HEK293 (cell line): ENCODE measurements around the gene PCID2.

Experiments
- CTCF ChIA-PET: fragments of 350-600 bp; formaldehyde crosslinking; extraction: SDS; loops from one replicate; lab custom pipeline; 2021; ENCODE audit warnings: antibody characterized with exemption; lab: Yijun Ruan, JAX
- POLR2A ChIA-PET: fragments of 300-600 bp; formaldehyde crosslinking; extraction: SDS; loops from one replicate; lab custom pipeline; 2020; ENCODE audit warnings: antibody characterized with exemption, inconsistent platforms; lab: Yijun Ruan, JAX
- H3K27ac ChIP-seq: fragments of 200-500 bp; sonication (Bioruptor generic); 2 replicates; pipeline ENCODE4 v1.5.1; 2014; ENCODE audit warnings: low read depth, low read length, control low read depth, inconsistent platforms; ENCODE audit errors: extremely low read depth
- H3K36me3 ChIP-seq, 2 experiments: fragments of 200-500 bp in 1 of 2; sonication (Bioruptor generic) in 1 of 2; 1 replicate in 1 of 2; 2 replicates in 1 of 2; pipeline ENCODE4 v1.5.1; 2014 to 2017; ENCODE audit warnings: inconsistent platforms in 2 of 2, low read length in 2 of 2; ENCODE audit not compliant: control insufficient read depth in 2 of 2, insufficient read depth in 1 of 2
- H3K4me1 ChIP-seq: fragments of 200-500 bp; sonication (Bioruptor generic); 2 replicates; pipeline ENCODE4 v1.5.1; 2014; ENCODE audit warnings: mild to moderate bottlenecking, low read length, inconsistent platforms; ENCODE audit not compliant: control insufficient read depth, insufficient read depth
- H3K4me3 ChIP-seq: 2 replicates; pipeline ENCODE4 v1.5.1; 2011; ENCODE audit warnings: low read depth, mild to moderate bottlenecking, control low read depth, low read length, moderate library complexity
- H3K9me3 ChIP-seq: fragments of 200-500 bp; sonication (Bioruptor generic); 2 replicates; pipeline ENCODE4 v1.5.1; 2014; ENCODE audit warnings: low read depth, low read length, inconsistent platforms; ENCODE audit not compliant: control insufficient read depth, insufficient read depth
- ATF2 ChIP-seq: fragments of 450-650 bp; formaldehyde crosslinking; IDR thresholded peaks from 2 replicates; pipeline ENCODE4 v1.5.1; 2016; ENCODE audit warnings: missing biosample characterization, missing genetic modification characterization, low read depth
- FEZF1 ChIP-seq: fragments of 450-650 bp; formaldehyde crosslinking; IDR thresholded peaks from 2 replicates; pipeline ENCODE4 v1.5.1; 2016; ENCODE audit warnings: missing biosample characterization, missing genetic modification characterization
- HOXA7 ChIP-seq: sonication (generic); formaldehyde crosslinking; IDR thresholded peaks from 2 replicates; pipeline ENCODE4 v1.8.1; 2022; ENCODE audit warnings: missing genetic modification reagents, borderline replicate concordance
- HOXC10 ChIP-seq: sonication (generic); formaldehyde crosslinking; IDR thresholded peaks from 2 replicates; pipeline ENCODE4 v1.8.1; 2023; ENCODE audit warnings: mild to moderate bottlenecking, missing genetic modification reagents
- HOXD13 ChIP-seq: sonication (generic); formaldehyde crosslinking; IDR thresholded peaks from 2 replicates; pipeline ENCODE4 v1.8.0; 2022; ENCODE audit warnings: missing genetic modification reagents, borderline replicate concordance
- IKZF3 ChIP-seq: fragments of 450-650 bp; IDR thresholded peaks from 2 replicates; pipeline ENCODE4 v1.5.0; 2018; ENCODE audit warnings: missing biosample characterization, mild to moderate bottlenecking, missing genetic modification characterization, moderate library complexity
- KLF7 ChIP-seq: fragments of 450-650 bp; formaldehyde crosslinking; IDR thresholded peaks from 2 replicates; pipeline ENCODE4 v1.5.1; 2016; ENCODE audit warnings: missing biosample characterization, missing genetic modification characterization, borderline replicate concordance
- PRDM4 ChIP-seq: fragments of 450-650 bp; formaldehyde crosslinking; IDR thresholded peaks from 2 replicates; pipeline ENCODE4 v1.5.1; 2017; ENCODE audit warnings: missing biosample characterization, missing genetic modification characterization
- TRIM28 ChIP-seq: IDR thresholded peaks from 2 replicates; pipeline ENCODE4 v1.6.1; 2011; ENCODE audit warnings: low read length, control low read depth, borderline replicate concordance
- ZBTB10 ChIP-seq: fragments of 450-650 bp; formaldehyde crosslinking; IDR thresholded peaks from 2 replicates; pipeline ENCODE4 v1.5.1; 2016; ENCODE audit warnings: missing biosample characterization, missing genetic modification characterization
- ZEB2 ChIP-seq: fragments of 450-650 bp; formaldehyde crosslinking; IDR thresholded peaks from 2 replicates; pipeline ENCODE4 v1.5.1; 2016; ENCODE audit warnings: missing biosample characterization, missing genetic modification characterization
- ZNF114 ChIP-seq: fragments of 450-650 bp; formaldehyde crosslinking; IDR thresholded peaks from 2 replicates; pipeline ENCODE4 v1.5.0; 2017; ENCODE audit warnings: missing biosample characterization, missing genetic modification characterization
- ZNF23 ChIP-seq: fragments of 450-650 bp; formaldehyde crosslinking; IDR thresholded peaks from 2 replicates; pipeline ENCODE4 v1.5.1; 2016; ENCODE audit warnings: missing biosample characterization, missing genetic modification characterization, borderline replicate concordance
- ZNF600 ChIP-seq: fragments of 450-650 bp; formaldehyde crosslinking; IDR thresholded peaks from 2 replicates; pipeline ENCODE4 v1.5.1; 2016; ENCODE audit warnings: missing biosample characterization, missing genetic modification characterization
- ZNF701 ChIP-seq: fragments of 450-650 bp; formaldehyde crosslinking; IDR thresholded peaks from 2 replicates; pipeline ENCODE4 v1.5.1; 2016; ENCODE audit warnings: missing biosample characterization, missing genetic modification characterization
- ZSCAN18 ChIP-seq: fragments of 450-650 bp; formaldehyde crosslinking; IDR thresholded peaks from 2 replicates; pipeline ENCODE4 v1.5.1; 2016; ENCODE audit warnings: missing biosample characterization, missing genetic modification characterization
- ZSCAN23 ChIP-seq: fragments of 450-650 bp; formaldehyde crosslinking; IDR thresholded peaks from 2 replicates; pipeline ENCODE4 v1.5.1; 2016; ENCODE audit warnings: missing biosample characterization, missing genetic modification characterization
- TF ChIP-seq, protein P1 (sequence below): fragments of 450-650 bp; IDR thresholded peaks from 2 replicates; pipeline ENCODE4 v1.5.1; 2018; ENCODE audit warnings: missing biosample characterization, mild to moderate bottlenecking, missing genetic modification characterization
- TF ChIP-seq, protein P2 (sequence below): fragments of 450-650 bp; formaldehyde crosslinking; optimal IDR thresholded peaks from 2 replicates; pipeline ENCODE3; 2016; ENCODE audit warnings: missing biosample characterization, mild to moderate bottlenecking, missing genetic modification characterization
- TF ChIP-seq, protein P3 (sequence below): fragments of 450-650 bp; formaldehyde crosslinking; IDR thresholded peaks from 2 replicates; pipeline ENCODE4 v1.5.1; 2016; ENCODE audit warnings: missing biosample characterization, missing genetic modification characterization
- TF ChIP-seq, protein P4 (sequence below): fragments of 450-650 bp; formaldehyde crosslinking; IDR thresholded peaks from 2 replicates; pipeline ENCODE4 v1.5.1; 2016; ENCODE audit warnings: missing biosample characterization, missing genetic modification characterization

Gene PCID2

GRCh38 chr13:113216254-113217048, 8.0 kb upstream of the PCID2 start (continued):
- TF ChIP-seq ZNF114 (tag by site-specific recombination) (no peak), HOXD13 (CRISPR knock-in tag) (no peak)
- TF ChIP-seq, protein P1, sequence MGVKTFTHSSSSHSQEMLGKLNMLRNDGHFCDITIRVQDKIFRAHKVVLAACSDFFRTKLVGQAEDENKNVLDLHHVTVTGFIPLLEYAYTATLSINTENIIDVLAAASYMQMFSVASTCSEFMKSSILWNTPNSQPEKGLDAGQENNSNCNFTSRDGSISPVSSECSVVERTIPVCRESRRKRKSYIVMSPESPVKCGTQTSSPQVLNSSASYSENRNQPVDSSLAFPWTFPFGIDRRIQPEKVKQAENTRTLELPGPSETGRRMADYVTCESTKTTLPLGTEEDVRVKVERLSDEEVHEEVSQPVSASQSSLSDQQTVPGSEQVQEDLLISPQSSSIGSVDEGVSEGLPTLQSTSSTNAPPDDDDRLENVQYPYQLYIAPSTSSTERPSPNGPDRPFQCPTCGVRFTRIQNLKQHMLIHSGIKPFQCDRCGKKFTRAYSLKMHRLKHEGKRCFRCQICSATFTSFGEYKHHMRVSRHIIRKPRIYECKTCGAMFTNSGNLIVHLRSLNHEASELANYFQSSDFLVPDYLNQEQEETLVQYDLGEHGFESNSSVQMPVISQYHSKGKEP = no peak
- TF ChIP-seq, protein P2, sequence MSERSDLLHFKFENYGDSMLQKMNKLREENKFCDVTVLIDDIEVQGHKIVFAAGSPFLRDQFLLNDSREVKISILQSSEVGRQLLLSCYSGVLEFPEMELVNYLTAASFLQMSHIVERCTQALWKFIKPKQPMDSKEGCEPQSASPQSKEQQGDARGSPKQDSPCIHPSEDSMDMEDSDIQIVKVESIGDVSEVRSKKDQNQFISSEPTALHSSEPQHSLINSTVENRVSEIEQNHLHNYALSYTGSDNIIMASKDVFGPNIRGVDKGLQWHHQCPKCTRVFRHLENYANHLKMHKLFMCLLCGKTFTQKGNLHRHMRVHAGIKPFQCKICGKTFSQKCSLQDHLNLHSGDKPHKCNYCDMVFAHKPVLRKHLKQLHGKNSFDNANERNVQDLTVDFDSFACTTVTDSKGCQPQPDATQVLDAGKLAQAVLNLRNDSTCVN = no peak

DNA sequence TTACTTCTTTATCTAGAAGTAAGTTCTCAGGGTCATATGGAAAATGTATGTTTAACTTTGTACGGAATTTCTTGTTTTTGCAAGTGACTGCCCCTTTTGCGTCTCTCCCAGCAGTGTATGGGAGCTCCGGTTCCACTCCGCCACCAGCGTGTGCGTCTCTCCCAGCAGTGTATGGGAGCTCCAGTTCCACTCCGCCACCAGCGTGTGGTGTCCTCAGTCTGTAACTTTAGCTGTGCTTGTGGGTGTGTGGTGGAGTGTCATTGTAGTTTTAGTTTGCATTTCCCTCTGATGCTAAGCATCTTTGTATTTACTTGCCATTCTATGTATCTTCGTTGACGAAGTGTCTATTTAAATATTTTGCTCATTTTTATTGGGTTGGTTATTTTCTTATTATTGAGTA, 3.3 kb upstream of the PCID2 start:
- H3K4me1 ChIP-seq = peaks cover 6% of the 10 kb centered on the region
- TF ChIP-seq ATF2 (tag by site-specific recombination) (no peak), ZSCAN18 (no peak), HOXC10 (CRISPR knock-in tag) (no peak), ZNF600 (tag by site-specific recombination) (no peak), IKZF3 (tag by site-specific recombination) (no peak), ZSCAN23 (tag by site-specific recombination) (no peak), ZEB2 (tag by site-specific recombination) (no peak), KLF7 (tag by site-specific recombination) (no peak), ZNF701 (tag by site-specific recombination) (no peak), PRDM4 (tag by site-specific recombination) (no peak), HOXA7 (CRISPR knock-in tag) (no peak), FEZF1 (tag by site-specific recombination) (no peak), ZBTB10 (tag by site-specific recombination) (no peak), TRIM28 (no peak), ZNF23 (tag by site-specific recombination) (no peak)
- TF ChIP-seq, protein P3, sequence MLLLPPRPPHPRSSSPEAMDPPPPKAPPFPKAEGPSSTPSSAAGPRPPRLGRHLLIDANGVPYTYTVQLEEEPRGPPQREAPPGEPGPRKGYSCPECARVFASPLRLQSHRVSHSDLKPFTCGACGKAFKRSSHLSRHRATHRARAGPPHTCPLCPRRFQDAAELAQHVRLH (tag by site-specific recombination) = no peak
- TF ChIP-seq, protein P4, sequence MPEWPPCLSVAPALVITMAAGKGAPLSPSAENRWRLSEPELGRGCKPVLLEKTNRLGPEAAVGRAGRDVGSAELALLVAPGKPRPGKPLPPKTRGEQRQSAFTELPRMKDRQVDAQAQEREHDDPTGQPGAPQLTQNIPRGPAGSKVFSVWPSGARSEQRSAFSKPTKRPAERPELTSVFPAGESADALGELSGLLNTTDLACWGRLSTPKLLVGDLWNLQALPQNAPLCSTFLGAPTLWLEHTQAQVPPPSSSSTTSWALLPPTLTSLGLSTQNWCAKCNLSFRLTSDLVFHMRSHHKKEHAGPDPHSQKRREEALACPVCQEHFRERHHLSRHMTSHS = no peak
- POLR2A ChIA-PET = no interaction called here
- H3K27ac ChIP-seq = no peak overlapping the region
- peaks cover 0 to 19% of the 10 kb centered on the region in 2 experiments; a peak in 1 of 3 replicates for H3K36me3 ChIP-seq
- CTCF ChIA-PET = no interaction called here
- H3K4me3 ChIP-seq = no peak overlapping the region
- H3K9me3 ChIP-seq = no peaks in the 10 kb centered on the region
